HepG2 (cell line): Measurements from ENCODE around the gene FANCG. TPM values are rescaled to one million over a fixed set of nuclear protein-coding genes. Genes with fewer than 3 reads are reported as not detected.

Source experiments
- ATAC-seq: fragments of 200-7000 bp; cut with Tn5 transposase; 3 replicates; pipeline ENCODE4 v1.9.1; 2020; ENCODE audit warnings: mild to moderate bottlenecking, moderate library complexity
- BruUV-seq: library from RNA; stranded (reverse); fragments of 400-500 nt; replicated peaks from 2 replicates; lab custom pipeline; 2021; lab: Mats Ljungman, UMichigan
- CTCF ChIA-PET: fragments of 300-600 bp; formaldehyde crosslinking; extraction: SDS; loops from one replicate; lab custom pipeline; 2021; ENCODE audit warnings: low total read pairs, inconsistent platforms, low intra/inter-chr PET ratio; lab: Yijun Ruan, JAX
- POLR2A ChIA-PET: fragments of 350-600 bp; sonication (Branson Sonifier 250); formaldehyde crosslinking; loops from one replicate; lab custom pipeline; 2020; ENCODE audit warnings: antibody characterized with exemption, inconsistent platforms; lab: Yijun Ruan, JAX
- DNase-seq: peaks from one replicate; pipeline ENCODE4 v3.0.0-alpha.2; 2015; ENCODE audit warnings: low spot score
- FAIRE-seq: peaks from 3 replicates; lab custom pipeline; 2011; peaks lifted over from hg19 to GRCh38; lab: Jason Lieb, UNC
- H2AFZ ChIP-seq: one replicate; pipeline ENCODE4 v1.6.1; 2011; ENCODE audit warnings: low read length, inconsistent platforms
- H3K27ac ChIP-seq: fragments of 300-600 bp; 3 replicates; pipeline ENCODE4 v1.8.0; 2011; ENCODE audit warnings: mixed run types, mild to moderate bottlenecking, mixed read lengths, low read length, inconsistent platforms; ENCODE audit not compliant: insufficient read depth; ENCODE audit errors: extremely low read length
- H3K27me3 ChIP-seq, 2 experiments: fragments of 200-600 bp in 1 of 2; 2 replicates in 1 of 2; 3 replicates in 1 of 2; pipeline versions ENCODE4 v1.6.0 to v1.8.0; 2011; ENCODE audit warnings: low read length in 2 of 2, mild to moderate bottlenecking in 2 of 2, moderate library complexity in 2 of 2, inconsistent platforms in 1 of 2; ENCODE audit not compliant: insufficient read depth in 2 of 2, control insufficient read depth in 1 of 2
- H3K36me3 ChIP-seq, 2 experiments: fragments of 200-600 bp in 1 of 2; replicated peaks in 1 of 2; 2 replicates in 1 of 2; 3 replicates in 1 of 2; pipeline versions ENCODE4 v1.5.1 to v1.8.0; 2011; ENCODE audit warnings: low read length in 2 of 2, inconsistent platforms in 1 of 2; ENCODE audit not compliant: insufficient read depth in 2 of 2, control insufficient read depth in 1 of 2
- H3K4me1 ChIP-seq: 2 replicates; pipeline ENCODE4 v1.5.1; 2012; ENCODE audit warnings: low read length, inconsistent platforms; ENCODE audit not compliant: insufficient read depth
- H3K4me2 ChIP-seq: 2 replicates; pipeline ENCODE4 v1.6.0; 2011; ENCODE audit warnings: low read depth, low read length, inconsistent platforms
- H3K4me3 ChIP-seq, 3 experiments: fragments of 200-600 bp in 1 of 3; sonication (generic), shearing (Covaris generic) in 1 of 3; replicated peaks in 1 of 3; 2 replicates each; pipeline ENCODE4 v1.5.1; 2011 to 2016; ENCODE audit warnings: low read length in 3 of 3, inconsistent platforms in 2 of 3, low read depth in 2 of 3, mild to moderate bottlenecking in 2 of 3, control low read depth in 1 of 3, mixed read lengths in 1 of 3; ENCODE audit not compliant: insufficient read depth in 1 of 3
- H3K79me2 ChIP-seq: one replicate; pipeline ENCODE4 v1.6.1; 2011; ENCODE audit warnings: low read length, inconsistent platforms; ENCODE audit not compliant: insufficient read depth
- H3K9ac ChIP-seq: 2 replicates; pipeline ENCODE4 v1.6.0; 2011; ENCODE audit warnings: mild to moderate bottlenecking, low read depth, low read length, inconsistent platforms; ENCODE audit not compliant: insufficient read depth
- H3K9me3 ChIP-seq: 2 replicates; pipeline ENCODE4 v1.5.1; 2012; ENCODE audit warnings: mild to moderate bottlenecking, low read length
- H4K20me1 ChIP-seq: 2 replicates; pipeline ENCODE4 v1.6.0; 2011; ENCODE audit warnings: inconsistent platforms, mild to moderate bottlenecking, low read length, moderate library complexity; ENCODE audit not compliant: insufficient read depth
- ATM ChIP-seq: fragments of 450-650 bp; IDR thresholded peaks from 2 replicates; pipeline ENCODE4 v1.7.1; 2017; ENCODE audit warnings: mild to moderate bottlenecking, borderline replicate concordance
- FOXK2 ChIP-seq: fragments of 450-650 bp; IDR thresholded peaks from 2 replicates; pipeline ENCODE4 v1.6.1; 2016
- HCFC1 ChIP-seq: fragments of 150-350 bp; IDR thresholded peaks from 2 replicates; pipeline ENCODE4 v1.6.1; 2014; ENCODE audit warnings: low read depth, low read length
- HNRNPK ChIP-seq: fragments of 200-400 bp; formaldehyde crosslinking; IDR thresholded peaks from 2 replicates; pipeline ENCODE4 v1.6.1; 2018; ENCODE audit warnings: low read length, low read depth, moderate library complexity, mild to moderate bottlenecking; ENCODE audit not compliant: poor library complexity, severe bottlenecking
- KAT8 ChIP-seq: IDR thresholded peaks from 2 replicates; pipeline ENCODE4 v1.6.1; 2016; ENCODE audit warnings: missing genetic modification reagents, missing compliant biosample characterization
- KLF13 ChIP-seq: sonication (generic); formaldehyde crosslinking; IDR thresholded peaks from 2 replicates; pipeline ENCODE4 v1.4.0; 2020; ENCODE audit warnings: mild to moderate bottlenecking, missing genetic modification reagents
- POLR2A ChIP-seq, 2 experiments: IDR thresholded peaks; 2 replicates each; pipeline ENCODE4 v1.6.1; 2011; ENCODE audit warnings: low read depth in 2 of 2, low read length in 2 of 2, mild to moderate bottlenecking in 1 of 2, moderate library complexity in 1 of 2; ENCODE audit not compliant: insufficient read depth in 1 of 2
- POLR2AphosphoS2 ChIP-seq: IDR thresholded peaks from 2 replicates; pipeline ENCODE4 v1.6.1; 2011; ENCODE audit warnings: low read depth, low read length, improper control_type of control experiment
- TBX3 ChIP-seq: fragments of 450-650 bp; IDR thresholded peaks from 2 replicates; pipeline ENCODE4 v1.6.1; 2017; ENCODE audit warnings: antibody characterized with exemption, mild to moderate bottlenecking, inconsistent platforms, borderline replicate concordance
- ZNF224 ChIP-seq: sonication (generic); formaldehyde crosslinking; IDR thresholded peaks from 2 replicates; pipeline ENCODE4 v1.5.0; 2020; ENCODE audit warnings: mild to moderate bottlenecking, missing genetic modification reagents
- ZNF274 ChIP-seq: sonication (generic); formaldehyde crosslinking; IDR thresholded peaks from 2 replicates; pipeline ENCODE4 v1.5.1; 2020; ENCODE audit warnings: mild to moderate bottlenecking, missing genetic modification reagents
- ZNF350 ChIP-seq: sonication (generic); formaldehyde crosslinking; IDR thresholded peaks from 2 replicates; pipeline ENCODE4 v1.4.0; 2020; ENCODE audit warnings: mild to moderate bottlenecking, low read depth, missing genetic modification reagents, borderline replicate concordance
- ZNF563 ChIP-seq: sonication (generic); formaldehyde crosslinking; IDR thresholded peaks from 2 replicates; pipeline ENCODE4 v1.8.0; 2022; ENCODE audit warnings: mild to moderate bottlenecking, moderate library complexity, missing genetic modification reagents
- ZNF770 ChIP-seq: sonication (generic); formaldehyde crosslinking; IDR thresholded peaks from 2 replicates; pipeline ENCODE4 v1.5.0; 2020; ENCODE audit warnings: mild to moderate bottlenecking, missing genetic modification reagents
- ZNF800 ChIP-seq: sonication (generic); formaldehyde crosslinking; IDR thresholded peaks from 2 replicates; pipeline ENCODE4 v1.4.0; 2020; ENCODE audit warnings: missing genetic modification reagents
- WGBS: methylation state at CpG from one replicate; pipeline ENCODE4 v1.1.6; 2017; ENCODE audit warnings: low lambda C conversion rate; 5-methylcytosine and 5-hydroxymethylcytosine counted together
- in situ Hi-C: cut with HindIII; loops from 2 replicates; pipeline ENCODE4 v1.10.0; 2017; ENCODE audit warnings: low pct_unique_long_range_greater_than_20kb; ENCODE audit not compliant: extremely low pct_ligation_motif_present
- intact Hi-C: fragments of 100-400 bp; cut with micrococcal nuclease; formaldehyde crosslinking; loops from one replicate; pipeline ENCODE4 v1.10.0; 2022; ENCODE audit not compliant: unreplicated experiment
- polyA plus RNA-seq, 8 experiments: library from polyadenylated mRNA; depleted of rRNA in 3 of 8; stranded (reverse) in 7 of 8; unstranded in 1 of 8; fragments of >200 nt; fragmentation: Illumina TruSeq in 4 of 8; extraction: Trizol in 4 of 8; gene quantifications; 2 replicates each; pipeline versions ENCODE4 v1.2.1 to v1.2.3, GENCODE V29; 2011 to 2016; ENCODE audit warnings: low read depth in 4 of 8, missing spikeins in 1 of 8, mixed read lengths in 1 of 8; ENCODE audit not compliant: insufficient read depth in 1 of 8
- total RNA-seq, 5 experiments: library from RNA; depleted of rRNA; stranded (reverse); fragments of >200 nt; fragmentation: Illumina TruSeq; extraction: Trizol; gene quantifications; 2 replicates each; pipeline ENCODE4 v1.2.3, GENCODE V29; 2016; ENCODE audit warnings: low read depth in 1 of 5
- TF ChIP-seq, protein P1 (sequence below): sonication (generic); formaldehyde crosslinking; IDR thresholded peaks from 2 replicates; pipeline ENCODE4 v1.5.0; 2020; ENCODE audit warnings: mild to moderate bottlenecking, missing genetic modification reagents, borderline replicate concordance

The FANCG gene
- total and polyA plus RNA-seq, 2 of the 13 experiments (the other 11 are each of a cell fraction or from before 2014, with no cell fraction given): 14.4 to 45.1 TPM

DNA sequence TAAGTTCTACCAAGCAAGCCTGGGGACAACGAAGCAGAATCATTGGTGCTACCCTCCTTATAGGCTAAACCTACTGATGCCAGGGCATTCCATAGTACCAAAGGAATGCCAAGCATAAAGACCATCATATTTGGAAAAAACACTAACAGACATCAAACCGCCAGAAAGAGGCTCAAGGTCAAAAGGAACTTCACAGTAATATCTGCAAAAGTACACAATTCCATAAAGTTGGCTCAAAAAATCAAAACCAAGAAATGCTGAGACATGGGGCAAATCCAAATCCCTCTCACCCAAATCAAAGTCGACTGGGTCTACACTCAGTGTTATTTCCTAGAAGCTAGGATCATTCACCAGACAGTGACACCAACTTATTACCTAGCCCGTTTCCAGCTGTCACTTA, 10.7 kb downstream of the FANCG start:
- no peak overlapping the region for H3K9ac ChIP-seq
- 89% methylated on average over 4 of the region's 4 CpGs for WGBS
- no peaks in the 10 kb centered on the region; a peak in 1 of 5 replicates for H3K27me3 ChIP-seq
- no peak overlapping the region for H3K27ac ChIP-seq
- no peak overlapping the region for H2AFZ ChIP-seq
- in situ Hi-C loops (no loop called here), intact Hi-C loops (no loop called here)
- no peaks in the 10 kb centered on the region for H3K9me3 ChIP-seq
- H4K20me1 ChIP-seq: peaks cover 41% of the 10 kb centered on the region
- ChIA-PET POLR2A (interaction anchor here (0.7 to 3.2 kb wide), 2 partner anchors 9 to 11 kb away, joined by 3 to 23 read pairs; partner anchors contain the start of gene FANCG), CTCF (no interaction called here)
- DNase-seq (no peak), ATAC-seq (no peak), FAIRE-seq (no peak)
- no TSS peak for BruUV-seq
- H3K4me2 ChIP-seq: peak overlapping the region; percentile 55
- peaks cover 53% of the 10 kb centered on the region for H3K79me2 ChIP-seq
- peaks cover 37% of the 10 kb centered on the region for H3K4me1 ChIP-seq
- H3K4me3 ChIP-seq: no peak overlapping the region; a peak in 1 of 6 replicates
- peaks cover 25 to 51% of the 10 kb centered on the region in 2 experiments for H3K36me3 ChIP-seq
- TF ChIP-seq ZNF350 (CRISPR knock-in tag): no peak
- no peak for TF ChIP-seq ZNF274 (CRISPR knock-in tag)
- TF ChIP-seq ATM: no peak
- peak; percentile 54; the same call in 1 of the 2 replicates for TF ChIP-seq POLR2AphosphoS2
- TF ChIP-seq POLR2A (IDR thresholded peaks at IDR 0.05; ENCODE audit: insufficient read depth in 1 of 2, low read depth in 2 of 2, low read length in 2 of 2): peak in 1 of 2 experiments; percentile 61; a peak in 2 of 4 replicates
- no peak for TF ChIP-seq ZNF563 (CRISPR knock-in tag)
- TF ChIP-seq KLF13: no peak
- no peak for TF ChIP-seq KAT8 (CRISPR knock-in tag)
- TF ChIP-seq ZNF800 (CRISPR knock-in tag): no peak
- TF ChIP-seq, protein P1, sequence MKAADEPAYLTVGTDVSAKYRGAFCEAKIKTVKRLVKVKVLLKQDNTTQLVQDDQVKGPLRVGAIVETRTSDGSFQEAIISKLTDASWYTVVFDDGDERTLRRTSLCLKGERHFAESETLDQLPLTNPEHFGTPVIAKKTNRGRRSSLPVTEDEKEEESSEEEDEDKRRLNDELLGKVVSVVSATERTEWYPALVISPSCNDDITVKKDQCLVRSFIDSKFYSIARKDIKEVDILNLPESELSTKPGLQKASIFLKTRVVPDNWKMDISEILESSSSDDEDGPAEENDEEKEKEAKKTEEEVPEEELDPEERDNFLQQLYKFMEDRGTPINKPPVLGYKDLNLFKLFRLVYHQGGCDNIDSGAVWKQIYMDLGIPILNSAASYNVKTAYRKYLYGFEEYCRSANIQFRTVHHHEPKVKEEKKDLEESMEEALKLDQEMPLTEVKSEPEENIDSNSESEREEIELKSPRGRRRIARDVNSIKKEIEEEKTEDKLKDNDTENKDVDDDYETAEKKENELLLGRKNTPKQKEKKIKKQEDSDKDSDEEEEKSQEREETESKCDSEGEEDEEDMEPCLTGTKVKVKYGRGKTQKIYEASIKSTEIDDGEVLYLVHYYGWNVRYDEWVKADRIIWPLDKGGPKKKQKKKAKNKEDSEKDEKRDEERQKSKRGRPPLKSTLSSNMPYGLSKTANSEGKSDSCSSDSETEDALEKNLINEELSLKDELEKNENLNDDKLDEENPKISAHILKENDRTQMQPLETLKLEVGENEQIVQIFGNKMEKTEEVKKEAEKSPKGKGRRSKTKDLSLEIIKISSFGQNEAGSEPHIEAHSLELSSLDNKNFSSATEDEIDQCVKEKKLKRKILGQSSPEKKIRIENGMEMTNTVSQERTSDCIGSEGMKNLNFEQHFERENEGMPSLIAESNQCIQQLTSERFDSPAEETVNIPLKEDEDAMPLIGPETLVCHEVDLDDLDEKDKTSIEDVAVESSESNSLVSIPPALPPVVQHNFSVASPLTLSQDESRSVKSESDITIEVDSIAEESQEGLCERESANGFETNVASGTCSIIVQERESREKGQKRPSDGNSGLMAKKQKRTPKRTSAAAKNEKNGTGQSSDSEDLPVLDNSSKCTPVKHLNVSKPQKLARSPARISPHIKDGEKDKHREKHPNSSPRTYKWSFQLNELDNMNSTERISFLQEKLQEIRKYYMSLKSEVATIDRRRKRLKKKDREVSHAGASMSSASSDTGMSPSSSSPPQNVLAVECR (CRISPR knock-in tag): no peak
- TF ChIP-seq ZNF770 (CRISPR knock-in tag): no peak
- TF ChIP-seq ZNF224: no peak
- no peak for TF ChIP-seq HCFC1
- TF ChIP-seq TBX3: no peak
- no peak for TF ChIP-seq FOXK2
- TF ChIP-seq HNRNPK: no peak
- TF ChIP-seq, all 625 proteins: peak for 2
